HUES6 (cell line): ENCODE measurements around the gene AZGP1.
"Not testable (repeated sequence)": the region's sequence is repeated elsewhere in the genome, so short reads cannot be mapped to it uniquely, and the experiment has no call there.

Experiments used
- H3K27ac ChIP-seq: 2 replicates; pipeline ENCODE4 v1.7.0; 2013; ENCODE audit warnings: low read depth, mild to moderate bottlenecking, low read length, inconsistent platforms
- H3K27me3 ChIP-seq: 2 replicates; pipeline ENCODE4 v1.6.1; 2013; ENCODE audit warnings: low read length; ENCODE audit not compliant: control insufficient read depth, insufficient read depth
- H3K36me3 ChIP-seq: 2 replicates; pipeline ENCODE4 v1.6.1; 2013; ENCODE audit warnings: low read length; ENCODE audit not compliant: control insufficient read depth, insufficient read depth
- H3K4me1 ChIP-seq: 2 replicates; pipeline ENCODE4 v1.6.1; 2013; ENCODE audit warnings: low read length; ENCODE audit not compliant: control insufficient read depth, insufficient read depth
- H3K4me3 ChIP-seq: 2 replicates; pipeline ENCODE4 v1.5.1; 2013; ENCODE audit warnings: low read depth, low read length
- H3K9ac ChIP-seq: one replicate; pipeline ENCODE4 v1.6.1; 2013; ENCODE audit warnings: mild to moderate bottlenecking, low read length
- H3K9me3 ChIP-seq: 2 replicates; pipeline ENCODE4 v1.6.1; 2013; ENCODE audit warnings: low read depth, low read length; ENCODE audit not compliant: control insufficient read depth, insufficient read depth

The AZGP1 gene

DNA sequence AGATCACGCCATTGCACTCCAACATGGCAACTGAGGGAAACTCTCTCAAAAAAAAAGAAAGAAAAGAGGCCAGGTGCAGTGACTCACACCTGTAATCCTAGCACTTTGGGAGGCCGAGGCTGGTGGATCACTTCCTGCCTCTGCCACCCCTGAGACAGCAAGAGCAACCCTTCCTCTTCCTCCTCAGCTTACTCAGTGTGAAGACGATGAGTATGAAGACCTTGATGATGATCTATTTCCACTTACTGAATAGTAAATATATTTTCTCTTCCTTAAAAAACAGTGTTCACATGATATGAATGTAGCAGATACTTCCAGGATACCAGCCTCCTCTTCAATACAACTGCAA, 37.5 kb upstream of the AZGP1 start:
- Histone ChIP-seq H3K9me3 (no peaks in the 10 kb centered on the region), H3K27me3 (no peaks in the 10 kb centered on the region; the same call in 1 of the 2 replicates), H3K27ac (no peak overlapping the region)

GRCh38 chr7:100012385-100013327, 36.8 kb upstream of the AZGP1 start:
- H3K9ac ChIP-seq, H3K27me3 ChIP-seq, H3K9me3 ChIP-seq, H3K27ac ChIP-seq, H3K36me3 ChIP-seq, H3K4me3 ChIP-seq: not testable (repeated sequence)
- H3K4me1 ChIP-seq, result peaks cover 15% of the 10 kb centered on the region

More for the DNA sequence above, 37.5 kb upstream of the AZGP1 start:
- H3K36me3 ChIP-seq, result no peaks in the 10 kb centered on the region
- H3K9ac ChIP-seq, result no peak overlapping the region
- H3K4me3 ChIP-seq, result no peak overlapping the region
- H3K4me1 ChIP-seq, result peaks cover 15% of the 10 kb centered on the region

- H3K36me3 ChIP-seq, result no peaks in the 10 kb centered on the region
- no peak overlapping the region for H3K4me3 ChIP-seq
- H3K9ac ChIP-seq, result no peak overlapping the region
- H3K27ac ChIP-seq, result no peak overlapping the region
- H3K4me1 ChIP-seq, result peaks cover 11% of the 10 kb centered on the region
- no peaks in the 10 kb centered on the region for H3K9me3 ChIP-seq
- no peaks in the 10 kb centered on the region; the same call in 1 of the 2 replicates for H3K27me3 ChIP-seq
Observed at GRCh38 chr7:100011516-100011915, 35.7 kb upstream of the AZGP1 start.

DNA sequence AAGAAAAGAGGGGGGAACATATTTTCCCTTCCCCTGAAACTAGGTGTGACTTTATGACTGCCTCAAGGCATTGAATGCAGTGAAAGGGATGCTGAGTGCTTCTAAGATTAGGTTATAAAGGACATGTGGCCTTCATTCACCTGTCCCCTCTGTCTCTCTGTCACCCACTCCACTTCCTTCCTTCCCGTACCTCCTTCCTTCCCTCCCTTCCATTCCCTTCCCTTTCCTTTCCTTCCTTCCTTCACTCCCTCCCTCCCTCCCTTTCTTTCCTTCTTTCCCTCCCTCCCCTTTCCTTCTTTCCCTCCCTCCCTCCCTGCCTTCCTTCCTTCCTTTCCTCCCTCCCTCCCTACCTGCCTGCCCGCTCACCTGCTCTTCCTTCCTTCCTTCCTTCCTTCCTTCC, 35.1 kb upstream of the AZGP1 start:
- Histone ChIP-seq H3K27me3 (no peaks in the 10 kb centered on the region; the same call in 1 of the 2 replicates), H3K4me1 (peaks cover 7% of the 10 kb centered on the region; the same call in 1 of the 2 replicates), H3K9ac (no peak overlapping the region), H3K27ac (no peak overlapping the region), H3K4me3 (no peak overlapping the region), H3K9me3 (no peaks in the 10 kb centered on the region), H3K36me3 (no peaks in the 10 kb centered on the region)

DNA sequence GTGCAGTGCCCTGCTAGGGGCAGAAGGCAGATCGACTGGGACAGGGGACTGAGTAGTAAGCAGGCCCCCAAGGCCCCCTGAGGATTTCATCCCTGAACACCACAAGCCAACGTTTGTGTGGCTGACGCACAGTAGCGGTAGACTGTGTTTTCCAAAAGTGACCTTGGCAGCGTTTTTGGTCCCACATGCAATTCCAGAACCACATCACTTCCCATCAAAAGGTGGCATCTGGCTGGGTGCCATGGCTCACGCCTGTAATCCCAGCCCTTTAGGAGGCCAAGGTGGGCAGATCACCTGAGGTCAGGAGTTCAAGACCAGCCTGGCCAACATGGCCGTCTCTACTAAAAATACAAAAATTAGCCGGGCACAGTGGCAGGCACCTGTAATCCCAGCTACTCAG, 34.1 kb upstream of the AZGP1 start:
- H3K27ac ChIP-seq, H3K27me3 ChIP-seq, H3K9me3 ChIP-seq, H3K36me3 ChIP-seq, H3K4me1 ChIP-seq, H3K4me3 ChIP-seq, H3K9ac ChIP-seq: not testable (repeated sequence)

- no peak overlapping the region for H3K27ac ChIP-seq
Observed at GRCh38 chr7:100008525-100008924, 32.7 kb upstream of the AZGP1 start.

DNA sequence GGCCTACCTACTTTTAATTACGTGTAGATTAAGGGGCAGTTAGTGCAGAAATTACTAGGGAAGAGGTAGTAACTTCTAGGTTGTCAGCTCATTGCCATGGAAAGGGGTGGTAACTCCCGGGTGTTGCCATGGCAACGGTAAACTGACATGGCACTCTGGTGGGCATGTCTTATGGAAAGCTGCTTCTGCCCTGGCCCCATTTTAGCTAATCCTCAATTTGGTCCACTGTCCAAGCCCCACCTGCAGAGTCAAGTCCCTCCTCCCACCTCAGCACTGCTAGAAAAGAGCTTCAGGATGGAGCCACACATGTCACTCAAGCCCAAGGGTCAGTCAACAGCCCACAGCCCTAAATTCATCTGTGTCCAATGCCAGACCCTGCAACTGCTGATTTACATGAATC, 32.1 kb upstream of the AZGP1 start:
- Histone ChIP-seq H3K9me3 (no peaks in the 10 kb centered on the region), H3K4me3 (no peak overlapping the region), H3K4me1 (peaks cover 14% of the 10 kb centered on the region)

More at GRCh38 chr7:100008525-100008924, 32.7 kb upstream of the AZGP1 start:
- Histone ChIP-seq H3K4me1 (peaks cover 13% of the 10 kb centered on the region), H3K9me3 (no peaks in the 10 kb centered on the region), H3K27me3 (no peaks in the 10 kb centered on the region; the same call in 1 of the 2 replicates), H3K4me3 (no peak overlapping the region), H3K36me3 (no peaks in the 10 kb centered on the region), H3K9ac (no peak overlapping the region)

DNA sequence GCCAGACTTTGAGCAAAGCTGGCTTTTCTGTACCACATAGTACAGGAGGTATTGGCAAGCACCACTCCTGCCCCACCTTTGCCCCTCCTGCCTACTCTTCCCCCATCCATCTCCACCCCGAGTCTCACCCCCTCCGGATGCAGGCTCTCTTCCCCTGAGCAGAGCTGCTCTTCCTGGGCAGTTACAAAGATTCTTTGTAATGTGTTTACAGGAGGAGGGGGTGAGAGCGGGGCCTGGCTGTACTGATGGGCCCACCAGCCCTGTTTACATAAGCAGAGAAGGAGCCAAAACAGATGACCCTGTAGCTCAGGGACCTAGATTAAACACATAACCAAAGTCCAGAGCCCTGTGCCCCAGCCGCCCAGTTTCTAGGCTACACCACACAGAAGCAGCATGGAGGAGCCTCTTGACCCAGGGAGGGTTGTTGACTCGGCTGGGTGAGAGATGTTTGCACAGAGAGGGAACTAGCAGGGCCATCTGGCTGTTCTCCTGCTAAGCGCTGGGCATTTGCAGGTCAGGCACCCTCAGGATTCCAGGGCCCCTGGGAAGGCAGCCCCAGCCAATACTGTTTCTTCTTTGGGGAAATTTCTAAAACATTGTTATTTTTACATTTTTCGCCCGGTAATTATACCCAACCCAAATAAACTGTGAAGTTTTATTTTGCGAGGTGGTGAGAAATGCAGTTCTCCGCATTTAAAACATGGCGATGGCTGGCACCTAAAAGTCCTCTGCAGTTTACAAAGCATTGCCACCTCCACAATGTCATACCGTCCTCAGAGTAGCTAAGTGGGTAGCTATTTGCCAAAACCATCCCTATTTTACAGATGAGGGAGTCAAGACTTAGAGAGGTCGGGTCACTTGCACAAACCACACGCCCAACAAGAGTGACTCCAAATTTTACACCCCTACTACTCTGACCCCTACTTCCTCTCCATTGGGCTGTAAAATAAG, 28.2 kb upstream of the AZGP1 start:
- Histone ChIP-seq H3K36me3 (no peaks in the 10 kb centered on the region), H3K4me1 (peaks cover 11% of the 10 kb centered on the region), H3K4me3 (no peak overlapping the region), H3K9ac (no peak overlapping the region), H3K27ac (no peak overlapping the region), H3K27me3 (no peaks in the 10 kb centered on the region), H3K9me3 (no peaks in the 10 kb centered on the region)

More for the DNA sequence above, 32.1 kb upstream of the AZGP1 start:
- H3K27ac ChIP-seq, result no peak overlapping the region
- H3K27me3 ChIP-seq, result no peaks in the 10 kb centered on the region; the same call in 1 of the 2 replicates
- H3K9ac ChIP-seq, result no peak overlapping the region
- H3K36me3 ChIP-seq, result no peaks in the 10 kb centered on the region

GRCh38 chr7:100000239-100000638, 24.4 kb upstream of the AZGP1 start:
- Histone ChIP-seq H3K9ac (no peak overlapping the region), H3K27me3 (no peaks in the 10 kb centered on the region), H3K4me1 (peaks cover 11% of the 10 kb centered on the region)

DNA sequence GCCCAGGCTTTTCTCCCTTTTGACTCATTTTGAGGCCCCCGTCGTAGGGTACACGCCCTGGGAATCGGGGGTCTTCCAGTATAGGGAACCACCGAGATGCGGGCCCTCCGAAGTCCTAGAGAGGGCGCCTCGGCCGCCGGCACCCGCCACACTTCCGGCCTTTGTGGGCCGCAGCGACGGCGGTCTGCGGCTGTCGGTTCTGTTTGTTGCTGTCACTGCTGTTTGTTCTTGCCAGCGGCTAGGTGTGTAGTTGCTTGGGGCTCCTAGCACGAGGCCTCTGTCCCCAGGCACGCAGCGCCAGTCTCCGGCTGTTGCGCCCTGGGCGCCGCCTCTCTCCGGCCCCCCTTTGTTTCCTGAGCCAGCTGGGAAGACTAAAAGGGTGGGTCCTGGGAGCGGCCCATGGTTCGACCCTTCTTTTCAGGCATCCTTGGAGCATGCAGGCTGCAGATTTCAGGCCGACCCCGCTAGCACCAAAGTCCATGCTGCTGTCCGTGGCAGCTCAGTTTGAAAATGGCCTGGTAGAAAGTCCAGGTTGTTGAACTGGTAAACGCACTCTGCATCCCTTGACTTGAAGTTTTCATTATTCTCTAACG, 21.8 kb upstream of the AZGP1 start:
- no peaks in the 10 kb centered on the region for H3K4me1 ChIP-seq

More at GRCh38 chr7:100000239-100000638, 24.4 kb upstream of the AZGP1 start:
- no peak overlapping the region for H3K4me3 ChIP-seq
- no peaks in the 10 kb centered on the region for H3K36me3 ChIP-seq
- H3K9me3 ChIP-seq, result no peaks in the 10 kb centered on the region
- no peak overlapping the region for H3K27ac ChIP-seq

More for the DNA sequence above, 21.8 kb upstream of the AZGP1 start:
- no peaks in the 10 kb centered on the region for H3K27me3 ChIP-seq
- peak overlapping the region; percentile 13; the same call in 1 of the 2 replicates for H3K27ac ChIP-seq
- peak overlapping the region; percentile 55 for H3K4me3 ChIP-seq
- no peaks in the 10 kb centered on the region for H3K36me3 ChIP-seq
- H3K9ac ChIP-seq, result peak overlapping the region; percentile 44
- H3K9me3 ChIP-seq, result no peaks in the 10 kb centered on the region
